HepG2 (cell line): ENCODE data around the gene CBX2. TPM values are rescaled to one million over a fixed set of nuclear protein-coding genes. Genes with fewer than 3 reads are reported as not detected.

Experiments
- ARID2 ChIP-seq: sonication (generic); formaldehyde crosslinking; IDR thresholded peaks from 2 replicates; pipeline ENCODE4 v1.8.1; 2022; ENCODE audit warnings: mild to moderate bottlenecking, missing genetic modification reagents, borderline replicate concordance
- CEBPG ChIP-seq: IDR thresholded peaks from 2 replicates; pipeline ENCODE4 v1.6.1; 2016
- FOXK1 ChIP-seq: sonication (generic); formaldehyde crosslinking; IDR thresholded peaks from 2 replicates; pipeline ENCODE4 v1.4.0; 2020; ENCODE audit warnings: low read depth, missing genetic modification reagents, borderline replicate concordance
- MTERF4 ChIP-seq: sonication (generic); formaldehyde crosslinking; IDR thresholded peaks from 2 replicates; pipeline ENCODE4 v1.8.0; 2023; ENCODE audit warnings: mild to moderate bottlenecking, missing genetic modification reagents
- NCOR1 ChIP-seq: fragments of 200-600 bp; sonication (generic); IDR thresholded peaks from 2 replicates; pipeline ENCODE4 v1.7.0; 2017; ENCODE audit warnings: antibody characterized with exemption, low read length, borderline replicate concordance
- ONECUT2 ChIP-seq: sonication (generic); formaldehyde crosslinking; IDR thresholded peaks from 2 replicates; pipeline ENCODE4 v1.4.0; 2020; ENCODE audit warnings: missing genetic modification reagents
- POLR2G ChIP-seq: fragments of 200-400 bp; formaldehyde crosslinking; IDR thresholded peaks from 2 replicates; pipeline ENCODE4 v1.6.1; 2018; ENCODE audit warnings: mild to moderate bottlenecking, low read depth, low read length, moderate library complexity
- RBAK ChIP-seq: sonication (generic); formaldehyde crosslinking; IDR thresholded peaks from 2 replicates; pipeline ENCODE4 v1.5.1; 2020; ENCODE audit warnings: mild to moderate bottlenecking, missing genetic modification reagents
- RBM39 ChIP-seq: fragments of 200-400 bp; formaldehyde crosslinking; IDR thresholded peaks from one replicate; pipeline ENCODE4 v1.6.1; 2018; ENCODE audit warnings: antibody characterized with exemption, mild to moderate bottlenecking, low read depth, low read length; ENCODE audit not compliant: poor library complexity, severe bottlenecking
- RXRB ChIP-seq: IDR thresholded peaks from 2 replicates; pipeline ENCODE4 v1.6.1; 2016; ENCODE audit warnings: borderline replicate concordance, missing genetic modification reagents, missing compliant biosample characterization
- SP2 ChIP-seq: sonication (generic); formaldehyde crosslinking; IDR thresholded peaks from 2 replicates; pipeline ENCODE4 v1.5.1; 2020; ENCODE audit warnings: mild to moderate bottlenecking, missing genetic modification reagents
- STAG1 ChIP-seq: sonication (generic); formaldehyde crosslinking; IDR thresholded peaks from 2 replicates; pipeline ENCODE4 v1.4.0; 2020; ENCODE audit warnings: missing genetic modification reagents
- TOE1 ChIP-seq: sonication (generic); formaldehyde crosslinking; IDR thresholded peaks from 2 replicates; pipeline ENCODE4 v1.4.0; 2020; ENCODE audit warnings: mild to moderate bottlenecking, missing genetic modification reagents
- ZBTB46 ChIP-seq: sonication (generic); formaldehyde crosslinking; IDR thresholded peaks from 2 replicates; pipeline ENCODE4 v1.4.0; 2020; ENCODE audit warnings: mild to moderate bottlenecking, missing genetic modification reagents, borderline replicate concordance
- ZFAT ChIP-seq: sonication (generic); formaldehyde crosslinking; conservative IDR thresholded peaks from 2 replicates; pipeline ENCODE4 v1.8.1; 2023; ENCODE audit warnings: missing genetic modification reagents, inconsistent platforms
- ZNF160 ChIP-seq: sonication (generic); formaldehyde crosslinking; IDR thresholded peaks from 2 replicates; pipeline ENCODE4 v1.8.0; 2022; ENCODE audit warnings: mild to moderate bottlenecking, inconsistent platforms, missing genetic modification reagents
- ZNF547 ChIP-seq: sonication (generic); formaldehyde crosslinking; IDR thresholded peaks from 2 replicates; pipeline ENCODE4 v1.5.1; 2020; ENCODE audit warnings: mild to moderate bottlenecking, missing genetic modification reagents
- ZNF788 ChIP-seq: sonication (generic); formaldehyde crosslinking; IDR thresholded peaks from 2 replicates; pipeline ENCODE4 v1.5.0; 2020; ENCODE audit warnings: mild to moderate bottlenecking, missing genetic modification reagents, borderline replicate concordance
- ZSCAN25 ChIP-seq: sonication (generic); formaldehyde crosslinking; IDR thresholded peaks from 2 replicates; pipeline ENCODE4 v1.8.0; 2022; ENCODE audit warnings: mild to moderate bottlenecking, missing genetic modification reagents
- ZZZ3 ChIP-seq: sonication (generic); formaldehyde crosslinking; IDR thresholded peaks from 2 replicates; pipeline ENCODE4 v1.4.0; 2020; ENCODE audit warnings: missing genetic modification reagents, mild to moderate bottlenecking, borderline replicate concordance
- polyA plus RNA-seq, 8 experiments: library from polyadenylated mRNA; depleted of rRNA in 3 of 8; stranded (reverse) in 7 of 8; unstranded in 1 of 8; fragments of >200 nt; fragmentation: Illumina TruSeq in 4 of 8; extraction: Trizol in 4 of 8; gene quantifications; 2 replicates each; pipeline versions ENCODE4 v1.2.1 to v1.2.3, GENCODE V29; 2011 to 2016; ENCODE audit warnings: low read depth in 4 of 8, missing spikeins in 1 of 8, mixed read lengths in 1 of 8; ENCODE audit not compliant: insufficient read depth in 1 of 8
- total RNA-seq, 5 experiments: library from RNA; depleted of rRNA; stranded (reverse); fragments of >200 nt; fragmentation: Illumina TruSeq; extraction: Trizol; gene quantifications; 2 replicates each; pipeline ENCODE4 v1.2.3, GENCODE V29; 2016; ENCODE audit warnings: low read depth in 1 of 5
- TF ChIP-seq, protein P1 (sequence below): sonication (generic); formaldehyde crosslinking; IDR thresholded peaks from 2 replicates; pipeline ENCODE4 v1.5.0; 2020; ENCODE audit warnings: missing genetic modification reagents
- TF ChIP-seq, protein P2 (sequence below): sonication (generic); formaldehyde crosslinking; IDR thresholded peaks from 2 replicates; pipeline ENCODE4 v1.4.0; 2020; ENCODE audit warnings: missing genetic modification reagents, mild to moderate bottlenecking, borderline replicate concordance

Gene CBX2
- total and polyA plus RNA-seq, 2 of the 13 experiments (the other 11 are each of a cell fraction or from before 2014, with no cell fraction given) = 14.5 to 31.1 TPM

DNA sequence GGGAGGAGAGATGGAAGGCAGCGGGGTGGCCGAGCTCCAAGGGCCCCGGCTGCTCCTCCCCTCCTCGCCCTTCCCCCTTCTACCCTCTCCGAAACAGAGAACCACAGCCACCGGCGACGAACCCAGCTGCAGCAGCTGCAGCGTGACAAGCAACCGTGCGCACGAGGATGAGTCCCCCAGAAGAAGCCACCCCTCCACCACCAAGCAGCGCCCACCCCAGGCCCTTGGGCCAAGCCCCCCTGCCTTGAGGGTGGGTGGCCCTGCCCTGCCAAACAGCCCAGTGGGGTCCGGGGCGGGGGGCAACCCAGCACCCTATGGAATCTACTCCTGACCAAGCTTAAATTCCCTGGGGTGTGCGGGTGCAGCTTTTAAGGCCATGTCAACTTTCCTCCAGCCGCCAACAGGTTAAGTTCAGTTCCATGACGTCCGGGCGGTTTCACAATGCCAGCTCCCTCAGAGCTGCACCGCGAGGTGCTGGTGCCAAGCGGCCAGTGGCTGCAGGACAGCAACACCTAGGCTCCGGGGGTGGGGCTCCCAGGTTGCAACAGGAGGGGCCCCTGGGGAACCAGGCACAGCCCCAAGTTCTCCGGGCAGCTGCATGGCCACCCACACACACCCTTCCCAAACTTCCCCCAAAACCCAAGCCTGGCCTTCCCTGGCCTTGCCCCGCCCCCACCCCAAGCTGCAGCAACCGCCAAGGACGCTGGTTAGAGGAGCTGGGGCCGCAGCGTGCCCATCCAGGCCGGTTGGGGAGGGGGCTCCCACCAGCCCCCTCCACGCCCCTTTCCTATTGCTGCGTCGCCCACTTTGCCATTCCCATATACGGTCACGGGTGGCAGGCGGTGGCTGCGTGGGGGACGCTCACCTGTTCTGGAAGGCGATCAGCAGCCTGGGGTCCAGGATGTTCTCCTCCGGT, 59.3 kb downstream of the CBX2 start (continued):
- TF ChIP-seq MTERF4 = peak; percentile 80; the same call in 1 of the 2 replicates
- peak; percentile 92 for TF ChIP-seq CEBPG
- TF ChIP-seq, protein P1, sequence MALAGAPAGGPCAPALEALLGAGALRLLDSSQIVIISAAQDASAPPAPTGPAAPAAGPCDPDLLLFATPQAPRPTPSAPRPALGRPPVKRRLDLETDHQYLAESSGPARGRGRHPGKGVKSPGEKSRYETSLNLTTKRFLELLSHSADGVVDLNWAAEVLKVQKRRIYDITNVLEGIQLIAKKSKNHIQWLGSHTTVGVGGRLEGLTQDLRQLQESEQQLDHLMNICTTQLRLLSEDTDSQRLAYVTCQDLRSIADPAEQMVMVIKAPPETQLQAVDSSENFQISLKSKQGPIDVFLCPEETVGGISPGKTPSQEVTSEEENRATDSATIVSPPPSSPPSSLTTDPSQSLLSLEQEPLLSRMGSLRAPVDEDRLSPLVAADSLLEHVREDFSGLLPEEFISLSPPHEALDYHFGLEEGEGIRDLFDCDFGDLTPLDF (CRISPR knock-in tag) = no peak
- no peak for TF ChIP-seq ZFAT (CRISPR knock-in tag)
- TF ChIP-seq ARID2 (CRISPR knock-in tag) = no peak
- peak; percentile 58; the same call in 1 of the 2 replicates for TF ChIP-seq ZNF788 (CRISPR knock-in tag)
- TF ChIP-seq TOE1 (CRISPR knock-in tag) = no peak
- TF ChIP-seq ZZZ3 (CRISPR knock-in tag) = no peak
- TF ChIP-seq RXRB (CRISPR knock-in tag) = no peak
- peak; percentile 44; the same call in 1 of the 2 replicates for TF ChIP-seq ZNF160
- no peak for TF ChIP-seq ZBTB46
- TF ChIP-seq NCOR1 = no peak
- peak; percentile 44 for TF ChIP-seq ZSCAN25 (CRISPR knock-in tag)
- peak; percentile 30; the same call in 1 of the 2 replicates for TF ChIP-seq STAG1 (CRISPR knock-in tag)
- peak; percentile 47 for TF ChIP-seq POLR2G
- no peak for TF ChIP-seq RBAK (CRISPR knock-in tag)
- 0 out of 2 replicates have a peak, but pooled peaks have one; percentile 30 for TF ChIP-seq FOXK1 (CRISPR knock-in tag)
- no peak for TF ChIP-seq ONECUT2 (CRISPR knock-in tag)
- TF ChIP-seq RBM39 = peak; percentile 82
- 0 out of 2 replicates have a peak, but pooled peaks have one; percentile 41 for TF ChIP-seq ZNF547 (CRISPR knock-in tag)
- TF ChIP-seq, protein P2, sequence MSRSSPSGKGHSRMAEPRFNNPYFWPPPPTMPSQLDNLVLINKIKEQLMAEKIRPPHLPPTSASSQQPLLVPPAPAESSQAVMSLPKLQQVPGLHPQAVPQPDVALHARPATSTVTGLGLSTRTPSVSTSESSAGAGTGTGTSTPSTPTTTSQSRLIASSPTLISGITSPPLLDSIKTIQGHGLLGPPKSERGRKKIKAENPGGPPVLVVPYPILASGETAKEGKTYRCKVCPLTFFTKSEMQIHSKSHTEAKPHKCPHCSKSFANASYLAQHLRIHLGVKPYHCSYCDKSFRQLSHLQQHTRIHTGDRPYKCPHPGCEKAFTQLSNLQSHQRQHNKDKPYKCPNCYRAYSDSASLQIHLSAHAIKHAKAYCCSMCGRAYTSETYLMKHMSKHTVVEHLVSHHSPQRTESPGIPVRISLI (CRISPR knock-in tag) = 0 out of 2 replicates have a peak, but pooled peaks have one; percentile 24
- TF ChIP-seq SP2 (CRISPR knock-in tag) = 0 out of 2 replicates have a peak, but pooled peaks have one; percentile 10
